GM18909 (cell line): Measurements from ENCODE around the gene RSAD1.

Source experiments
- ATAC-seq: cut with Tn5 transposase; IDR thresholded peaks from one replicate; pipeline ENCODE4 v1.9.1; 2021; ENCODE audit warnings: mild to moderate bottlenecking; ENCODE audit not compliant: unreplicated experiment, poor library complexity

RSAD1 gene

GRCh38 chr17:50478391-50479381, at the start of gene RSAD1:
RSAD1 (plus strand) TSS chr17:50478860; CDS start chr17:50478885, 25 bp downstream.
- peak; percentile 93 for ATAC-seq

GRCh38 chr17:50429793-50430192, 48.9 kb upstream of the RSAD1 start:
- ATAC-seq = no peak

- no peak for ATAC-seq
These were observed 47.6 kb upstream of the RSAD1 start for GRCh38 chr17:50430821-50431618.

GRCh38 chr17:50432125-50432762, 46.4 kb upstream of the RSAD1 start:
- ATAC-seq = no peak

GRCh38 chr17:50437409-50437808, 41.3 kb upstream of the RSAD1 start:
- ATAC-seq = no peak

GRCh38 chr17:50439008-50439407, 39.7 kb upstream of the RSAD1 start:
- ATAC-seq = no peak

- no peak for ATAC-seq
These were observed 38.4 kb upstream of the RSAD1 start for GRCh38 chr17:50440172-50440837.

- no peak for ATAC-seq
These were observed 37.5 kb upstream of the RSAD1 start for GRCh38 chr17:50440838-50441829.

- no peak for ATAC-seq
These were observed 35.1 kb upstream of the RSAD1 start for GRCh38 chr17:50443505-50443974.

GRCh38 chr17:50444841-50445715, 33.6 kb upstream of the RSAD1 start:
- ATAC-seq = no peak

- no peak for ATAC-seq
These were observed 32.8 kb upstream of the RSAD1 start for GRCh38 chr17:50445730-50446325.

GRCh38 chr17:50447870-50448595, 30.6 kb upstream of the RSAD1 start:
- ATAC-seq = no peak

- ATAC-seq = no peak
These were observed 30.0 kb upstream of the RSAD1 start for GRCh38 chr17:50448643-50449042.

- ATAC-seq = no peak
These were observed 26.6 kb upstream of the RSAD1 start for GRCh38 chr17:50451943-50452629.

GRCh38 chr17:50452630-50453300, 25.9 kb upstream of the RSAD1 start:
- no peak for ATAC-seq

- no peak for ATAC-seq
These were observed 24.8 kb upstream of the RSAD1 start for GRCh38 chr17:50453901-50454300.
